G401.6 (cell line): ENCODE results near the gene PLAAT4.
"Not testable (repeated sequence)": the region's sequence is repeated elsewhere in the genome, so short reads cannot be mapped to it uniquely, and the experiment has no call there.

ENCODE experiments used
- FAIRE-seq: peaks from 2 replicates; lab custom pipeline; 2012; peaks lifted over from hg19 to GRCh38; lab: Jason Lieb, UNC

Gene PLAAT4

DNA sequence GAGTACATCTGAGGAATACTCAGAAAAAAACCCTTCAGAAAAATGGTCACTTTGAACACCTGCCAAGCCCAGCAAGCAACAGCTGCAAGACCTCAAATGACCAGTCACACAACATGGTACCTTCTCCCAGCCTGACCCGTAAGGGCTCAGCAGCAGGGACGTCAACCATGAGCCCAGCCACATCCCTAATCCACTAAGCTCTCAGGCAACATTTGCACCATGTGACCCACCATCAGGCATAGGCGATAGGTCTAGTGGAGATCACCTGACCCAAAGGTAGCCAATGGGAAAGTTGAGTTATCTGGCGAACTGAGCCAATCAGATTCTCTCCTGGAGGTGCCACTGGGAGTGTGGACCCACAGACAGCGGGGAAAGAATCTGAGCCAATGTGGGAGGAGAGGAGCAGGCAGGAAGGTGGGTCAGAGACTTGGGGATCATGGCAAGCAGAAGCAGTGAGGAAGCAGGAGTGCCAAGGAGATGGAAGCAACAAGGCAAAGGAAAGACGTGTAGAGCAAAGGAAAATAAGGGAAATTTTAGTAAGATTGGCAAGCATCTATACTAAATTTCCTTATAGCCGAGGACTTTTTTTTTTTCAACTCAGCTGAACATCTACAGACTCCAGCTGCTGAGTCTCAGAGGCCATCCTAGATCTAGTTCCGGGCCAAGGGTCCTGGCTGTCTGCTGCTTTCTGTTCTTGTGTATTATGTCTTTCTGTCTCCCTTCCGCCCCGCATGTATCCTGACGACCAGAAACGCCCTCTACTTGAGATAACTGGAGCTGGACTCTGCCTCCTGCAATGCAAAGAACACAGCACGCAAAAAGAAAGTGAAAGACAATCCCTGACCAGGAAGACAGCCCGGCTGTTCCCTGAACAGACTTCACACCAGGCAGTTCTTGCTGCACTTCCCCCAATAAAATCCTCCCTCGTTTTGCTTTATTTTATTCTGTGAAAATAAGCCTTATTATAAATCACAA is 37.6 kb downstream of the PLAAT4 start:
- FAIRE-seq = no peak

DNA sequence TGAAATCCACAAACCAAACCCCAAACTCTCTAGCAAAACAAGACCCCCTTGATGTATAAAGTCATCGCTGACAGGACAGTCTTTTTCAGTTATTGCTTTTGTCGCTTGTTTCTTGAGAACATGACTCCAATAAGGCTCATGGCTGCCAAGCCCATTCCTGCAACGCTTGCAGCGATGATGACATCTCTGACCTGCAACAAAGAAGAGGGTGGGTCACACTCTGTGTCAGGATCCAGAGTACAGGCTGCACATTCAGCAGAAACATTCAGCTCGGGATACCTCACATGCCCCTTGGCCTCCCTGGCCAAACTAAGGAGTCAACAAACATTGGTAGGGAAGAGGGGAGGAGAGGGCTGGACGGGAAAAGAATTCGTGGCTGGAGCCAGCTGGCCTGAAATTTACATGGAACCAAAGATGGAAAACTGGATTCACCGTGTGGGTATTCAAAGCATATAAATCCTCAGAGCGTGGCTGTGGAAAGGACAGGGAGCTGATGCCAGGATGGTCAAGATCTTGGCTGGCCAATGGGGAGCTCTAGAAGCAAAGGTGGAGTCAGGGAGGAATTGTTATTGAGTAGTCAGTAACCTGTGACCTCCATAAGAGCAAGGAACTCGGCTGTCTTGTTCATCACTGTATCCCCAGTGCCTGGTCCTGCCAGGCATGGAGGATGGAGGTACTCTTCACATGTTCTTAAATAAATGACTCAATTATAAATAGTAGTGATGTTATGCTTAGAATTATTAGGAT is 38.4 kb downstream of the PLAAT4 start:
- no peak for FAIRE-seq

DNA sequence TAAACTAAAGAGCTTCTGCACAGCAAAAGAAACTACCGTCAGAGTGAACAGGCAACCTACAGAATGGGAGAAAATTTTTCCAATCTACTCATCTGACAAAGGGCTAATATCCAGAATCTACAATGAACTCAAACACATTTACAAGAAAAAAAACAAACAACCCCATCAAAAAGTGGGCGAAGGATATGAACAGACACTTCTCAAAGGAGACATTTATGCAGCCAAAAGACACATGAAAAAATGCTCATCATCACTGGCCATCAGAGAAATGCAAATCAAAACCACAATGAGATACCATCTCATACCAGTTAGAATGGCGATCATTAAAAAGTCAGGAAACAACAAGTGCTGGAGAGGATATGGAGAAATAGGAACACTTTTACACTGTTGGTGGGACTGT is 42.3 kb downstream of the PLAAT4 start:
- FAIRE-seq = not testable (repeated sequence)

DNA sequence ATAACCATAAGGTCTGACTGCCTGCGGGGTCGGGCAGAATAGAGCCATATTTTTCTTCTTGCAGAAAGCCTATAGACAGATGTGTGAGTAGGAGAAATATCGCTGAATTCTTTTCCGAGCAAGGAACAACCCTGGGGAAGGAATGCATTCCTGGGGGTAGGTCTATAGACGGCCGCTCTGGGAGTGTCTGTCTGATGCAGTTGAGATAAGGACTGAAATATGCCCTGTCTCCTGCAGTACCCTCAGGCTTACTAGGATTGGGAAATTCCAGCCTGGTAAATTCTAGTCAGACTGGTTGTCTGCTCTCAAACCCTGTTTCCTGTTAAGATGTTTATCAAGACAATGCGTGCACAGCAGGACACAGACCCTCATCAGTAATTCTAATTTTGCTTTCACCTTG is 44.6 kb downstream of the PLAAT4 start:
- FAIRE-seq = not testable (repeated sequence)

DNA sequence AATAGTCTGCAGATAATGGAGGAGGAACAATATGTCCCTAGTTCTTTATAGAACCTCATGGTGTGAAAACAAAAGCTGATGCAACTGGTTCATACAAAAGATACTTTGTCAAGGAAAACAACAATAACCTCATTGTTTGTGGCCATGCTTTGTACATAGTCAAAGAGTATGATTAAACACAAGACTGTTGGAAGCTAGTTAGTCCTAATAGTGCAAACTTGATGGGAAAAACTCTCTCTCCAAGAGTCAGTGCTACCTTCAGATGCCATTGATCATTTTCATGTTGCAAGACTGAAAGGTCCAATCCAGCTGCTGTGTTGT is 46.7 kb downstream of the PLAAT4 start:
- FAIRE-seq = no peak

DNA sequence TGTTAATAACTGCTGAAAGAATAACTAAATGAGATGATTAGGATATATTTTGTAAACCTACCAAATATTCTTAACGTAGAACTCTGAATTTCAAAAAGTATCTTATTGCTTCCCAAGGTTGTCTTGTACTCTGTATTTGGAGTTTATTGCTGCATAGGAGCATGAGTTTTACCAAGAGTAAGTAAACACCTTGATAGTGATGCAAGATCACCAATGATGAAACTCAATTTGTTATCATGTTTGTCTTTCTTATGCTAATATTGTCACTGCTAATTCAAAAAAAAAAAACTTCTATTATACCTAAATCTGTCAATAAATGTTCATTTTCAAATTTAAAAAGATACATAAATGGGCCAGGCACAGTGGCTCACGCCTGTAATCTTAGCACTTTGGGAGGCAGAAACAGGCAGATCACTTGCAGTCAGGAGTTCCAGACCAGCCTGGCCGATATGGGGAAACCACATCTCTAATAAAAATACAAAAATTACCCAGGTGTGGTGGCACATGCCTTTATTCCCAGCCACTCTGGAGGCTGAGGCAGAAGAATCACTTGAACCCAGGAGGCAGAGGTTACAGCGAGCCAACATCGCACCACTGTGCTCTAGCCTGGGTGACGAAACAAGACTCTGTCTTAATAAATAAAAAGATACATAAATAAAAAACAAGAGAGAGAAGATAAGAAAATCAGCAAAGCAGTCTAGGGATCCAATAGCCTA is 50.0 kb downstream of the PLAAT4 start:
- FAIRE-seq = no peak

DNA sequence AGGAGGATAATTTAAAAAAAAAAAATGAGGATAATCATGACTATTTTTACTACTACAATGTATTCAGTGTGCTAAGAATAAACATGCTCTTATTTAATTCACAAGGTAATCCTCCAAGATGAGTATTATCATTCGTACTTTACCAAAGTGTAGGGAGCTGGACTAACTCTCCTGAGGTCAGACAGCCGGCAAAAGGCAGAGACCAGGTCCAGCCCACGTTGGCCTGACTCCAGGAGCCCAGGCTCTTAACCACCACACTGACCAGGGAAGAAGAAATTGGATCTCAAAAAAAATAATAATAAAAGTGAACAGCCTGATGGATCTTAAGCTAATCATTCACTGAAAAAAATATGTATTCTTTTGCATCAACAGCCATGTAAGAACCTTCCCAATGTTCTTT is 52.4 kb downstream of the PLAAT4 start:
- no peak for FAIRE-seq

DNA sequence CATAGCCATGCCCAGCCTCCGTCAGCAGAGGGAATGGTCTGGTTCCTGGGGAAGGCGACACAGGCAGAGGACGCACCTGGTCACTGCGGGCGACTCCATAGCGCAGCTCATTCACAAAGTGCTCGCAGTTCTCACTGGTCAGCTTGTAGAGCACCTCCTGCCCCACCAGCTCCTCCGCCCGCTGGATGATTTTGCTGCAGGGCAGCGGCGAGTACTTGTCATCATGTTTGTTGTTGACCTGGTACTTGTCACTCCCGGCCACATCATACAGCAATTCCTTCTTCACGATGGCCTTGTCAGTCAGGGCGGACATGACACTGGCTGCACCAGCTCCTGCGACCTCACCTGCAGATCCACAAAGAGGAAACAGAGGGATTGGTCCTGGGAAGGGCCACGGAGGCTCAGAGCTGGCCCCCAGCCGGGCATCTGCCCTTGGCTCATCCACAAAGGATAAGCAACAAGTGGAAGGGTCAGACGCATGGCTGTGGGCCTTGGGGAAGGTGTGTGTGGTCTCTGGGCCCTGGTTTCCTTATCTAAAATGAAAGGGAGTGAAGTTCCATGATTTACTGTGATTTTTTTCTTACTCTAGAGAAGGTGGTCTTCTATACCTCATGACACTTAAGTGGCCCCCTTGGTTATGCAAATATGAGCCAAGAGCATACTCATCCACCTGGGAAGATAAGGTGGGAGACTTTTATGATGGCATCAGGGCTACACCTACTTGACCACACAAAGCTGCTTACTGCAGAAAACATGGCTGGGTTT is 53.6 kb downstream of the PLAAT4 start:
- FAIRE-seq = no peak

DNA sequence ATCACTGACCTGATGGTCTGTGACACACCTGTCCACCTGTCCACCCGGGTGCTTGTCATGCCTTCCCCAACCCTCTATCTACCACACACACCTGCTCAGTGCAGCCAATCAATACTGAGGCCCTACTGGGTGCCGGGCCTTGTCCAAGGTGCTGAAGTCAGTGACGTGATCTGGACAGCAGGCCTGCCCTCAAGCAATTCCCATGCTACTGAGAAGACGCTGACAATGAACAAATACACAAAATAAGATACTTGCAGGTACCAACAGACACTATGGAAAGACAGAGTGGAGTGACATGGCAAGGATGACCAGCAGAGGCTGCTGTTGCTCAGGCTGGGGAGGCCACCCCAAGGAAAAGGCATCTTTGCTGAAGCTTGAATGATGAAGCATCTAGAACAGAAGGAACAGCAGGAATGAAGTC is 56.4 kb downstream of the PLAAT4 start:
- FAIRE-seq = no peak

DNA sequence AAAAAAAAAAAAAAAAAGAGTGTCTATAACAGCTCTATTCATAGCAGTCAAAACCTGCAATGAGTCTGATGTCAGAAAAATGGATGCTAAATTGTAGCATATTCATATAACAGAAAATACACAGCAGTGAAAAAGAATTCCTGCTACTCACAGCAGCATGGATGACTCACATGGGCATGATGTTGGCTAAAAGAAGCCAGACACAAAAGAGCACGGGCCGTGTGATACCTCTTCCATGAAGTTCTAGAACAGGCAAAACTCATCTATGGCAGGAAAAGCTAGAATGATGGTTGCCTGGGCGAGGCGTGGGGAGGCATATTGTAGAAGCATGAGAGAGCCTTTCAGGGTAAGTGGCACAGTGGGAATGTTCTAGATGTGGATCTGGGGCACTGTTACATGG is 58.7 kb downstream of the PLAAT4 start:
- FAIRE-seq = no peak
